HL-60 (cell line): ENCODE measurements around the gene ZNF383.

Experiments used
- DNase-seq, 2 experiments: peaks; one replicate each; pipeline ENCODE4 v3.0.0-alpha.2; 2010 to 2020; ENCODE audit warnings: low read depth in 1 of 2, low spot score in 1 of 2
- H3K27ac ChIP-seq: fragments of 250-450 bp; sonication (Bioruptor Pico); replicated peaks from 2 replicates; pipeline ENCODE4 v1.5.1; 2020; ENCODE audit warnings: mild to moderate bottlenecking, moderate library complexity
- H3K27me3 ChIP-seq: fragments of 250-450 bp; sonication (Bioruptor Pico); 2 replicates; pipeline ENCODE4 v1.5.1; 2021; ENCODE audit warnings: mild to moderate bottlenecking, moderate library complexity; ENCODE audit not compliant: insufficient read depth, poor library complexity, severe bottlenecking
- H3K4me3 ChIP-seq: replicated peaks from 2 replicates; pipeline ENCODE4 v1.5.1; 2011; ENCODE audit warnings: mild to moderate bottlenecking, control low read depth, low read length; ENCODE audit not compliant: insufficient read depth
- GABPA ChIP-seq: IDR thresholded peaks from 2 replicates; pipeline ENCODE4 v1.6.1; 2012; ENCODE audit warnings: low read depth
- POLR2AphosphoS5 ChIP-seq: IDR thresholded peaks from 2 replicates; pipeline ENCODE4 v1.6.1; 2012; ENCODE audit warnings: low read depth
- SPI1 ChIP-seq: IDR thresholded peaks from 2 replicates; pipeline ENCODE4 v1.6.1; 2012; ENCODE audit warnings: low read depth, mild to moderate bottlenecking, borderline replicate concordance
- TF ChIP-seq, protein P1 (sequence below): IDR thresholded peaks from one replicate; pipeline ENCODE4 v1.5.1; 2011; ENCODE audit warnings: low read length, control low read depth, inconsistent platforms; ENCODE audit not compliant: insufficient read depth
- TF ChIP-seq, protein P2 (sequence below): IDR thresholded peaks from 2 replicates; pipeline ENCODE4 v1.6.1; 2012; ENCODE audit warnings: low read depth; ENCODE audit not compliant: insufficient replicate concordance

The ZNF383 gene

DNA sequence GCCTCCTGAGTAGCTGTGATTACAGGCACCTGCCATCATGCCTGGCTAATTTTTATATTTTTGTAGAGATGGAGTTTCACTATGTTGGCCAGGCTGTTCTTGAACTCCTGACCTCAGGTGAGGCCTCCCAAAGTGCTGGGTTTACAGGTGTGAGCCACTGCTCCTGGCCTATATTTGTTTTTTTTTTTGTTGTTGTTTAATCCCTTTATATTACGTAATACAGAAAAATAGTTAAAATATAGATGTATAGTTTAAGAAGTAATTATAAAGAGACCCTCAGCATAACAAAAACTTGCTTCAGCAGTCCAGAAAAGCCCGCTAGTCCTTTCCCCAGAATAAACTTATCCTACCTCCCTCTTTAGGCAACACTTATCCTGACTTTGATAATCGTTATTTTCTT, 2.4 kb downstream of the ZNF383 start:
- no peak for DNase-seq
- TF ChIP-seq, protein P1, sequence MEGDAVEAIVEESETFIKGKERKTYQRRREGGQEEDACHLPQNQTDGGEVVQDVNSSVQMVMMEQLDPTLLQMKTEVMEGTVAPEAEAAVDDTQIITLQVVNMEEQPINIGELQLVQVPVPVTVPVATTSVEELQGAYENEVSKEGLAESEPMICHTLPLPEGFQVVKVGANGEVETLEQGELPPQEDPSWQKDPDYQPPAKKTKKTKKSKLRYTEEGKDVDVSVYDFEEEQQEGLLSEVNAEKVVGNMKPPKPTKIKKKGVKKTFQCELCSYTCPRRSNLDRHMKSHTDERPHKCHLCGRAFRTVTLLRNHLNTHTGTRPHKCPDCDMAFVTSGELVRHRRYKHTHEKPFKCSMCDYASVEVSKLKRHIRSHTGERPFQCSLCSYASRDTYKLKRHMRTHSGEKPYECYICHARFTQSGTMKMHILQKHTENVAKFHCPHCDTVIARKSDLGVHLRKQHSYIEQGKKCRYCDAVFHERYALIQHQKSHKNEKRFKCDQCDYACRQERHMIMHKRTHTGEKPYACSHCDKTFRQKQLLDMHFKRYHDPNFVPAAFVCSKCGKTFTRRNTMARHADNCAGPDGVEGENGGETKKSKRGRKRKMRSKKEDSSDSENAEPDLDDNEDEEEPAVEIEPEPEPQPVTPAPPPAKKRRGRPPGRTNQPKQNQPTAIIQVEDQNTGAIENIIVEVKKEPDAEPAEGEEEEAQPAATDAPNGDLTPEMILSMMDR, result no peak
- no peak for TF ChIP-seq SPI1
- TF ChIP-seq, protein P2, sequence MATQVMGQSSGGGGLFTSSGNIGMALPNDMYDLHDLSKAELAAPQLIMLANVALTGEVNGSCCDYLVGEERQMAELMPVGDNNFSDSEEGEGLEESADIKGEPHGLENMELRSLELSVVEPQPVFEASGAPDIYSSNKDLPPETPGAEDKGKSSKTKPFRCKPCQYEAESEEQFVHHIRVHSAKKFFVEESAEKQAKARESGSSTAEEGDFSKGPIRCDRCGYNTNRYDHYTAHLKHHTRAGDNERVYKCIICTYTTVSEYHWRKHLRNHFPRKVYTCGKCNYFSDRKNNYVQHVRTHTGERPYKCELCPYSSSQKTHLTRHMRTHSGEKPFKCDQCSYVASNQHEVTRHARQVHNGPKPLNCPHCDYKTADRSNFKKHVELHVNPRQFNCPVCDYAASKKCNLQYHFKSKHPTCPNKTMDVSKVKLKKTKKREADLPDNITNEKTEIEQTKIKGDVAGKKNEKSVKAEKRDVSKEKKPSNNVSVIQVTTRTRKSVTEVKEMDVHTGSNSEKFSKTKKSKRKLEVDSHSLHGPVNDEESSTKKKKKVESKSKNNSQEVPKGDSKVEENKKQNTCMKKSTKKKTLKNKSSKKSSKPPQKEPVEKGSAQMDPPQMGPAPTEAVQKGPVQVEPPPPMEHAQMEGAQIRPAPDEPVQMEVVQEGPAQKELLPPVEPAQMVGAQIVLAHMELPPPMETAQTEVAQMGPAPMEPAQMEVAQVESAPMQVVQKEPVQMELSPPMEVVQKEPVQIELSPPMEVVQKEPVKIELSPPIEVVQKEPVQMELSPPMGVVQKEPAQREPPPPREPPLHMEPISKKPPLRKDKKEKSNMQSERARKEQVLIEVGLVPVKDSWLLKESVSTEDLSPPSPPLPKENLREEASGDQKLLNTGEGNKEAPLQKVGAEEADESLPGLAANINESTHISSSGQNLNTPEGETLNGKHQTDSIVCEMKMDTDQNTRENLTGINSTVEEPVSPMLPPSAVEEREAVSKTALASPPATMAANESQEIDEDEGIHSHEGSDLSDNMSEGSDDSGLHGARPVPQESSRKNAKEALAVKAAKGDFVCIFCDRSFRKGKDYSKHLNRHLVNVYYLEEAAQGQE, result no peak
- TF ChIP-seq GABPA, result no peak
- TF ChIP-seq POLR2AphosphoS5, result no peak
- Histone ChIP-seq H3K4me3 (no peak overlapping the region), H3K27me3 (no peaks in the 10 kb centered on the region), H3K27ac (no peak overlapping the region)

DNA sequence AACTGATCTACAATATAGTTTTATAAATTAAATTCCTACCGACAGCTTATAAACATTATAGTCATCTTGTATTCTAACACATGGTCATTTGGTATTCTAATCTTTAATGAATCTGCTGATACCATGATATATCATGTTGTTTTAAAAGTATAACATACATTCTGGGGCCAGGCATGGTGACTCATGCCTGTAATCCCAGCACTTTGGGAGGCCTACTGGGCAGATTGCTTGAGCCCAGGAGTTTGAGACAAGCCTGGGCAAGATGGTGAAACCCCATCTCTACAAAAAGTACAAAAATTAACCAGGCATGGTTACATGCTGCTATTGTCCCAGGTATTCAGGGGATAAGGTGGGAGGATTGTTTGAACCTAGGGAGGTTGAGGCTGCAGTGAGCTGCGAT, 3.1 kb downstream of the ZNF383 start:
- TF ChIP-seq, protein P2, result no peak
- TF ChIP-seq, protein P1, result no peak
- TF ChIP-seq POLR2AphosphoS5 (no peak), SPI1 (no peak), GABPA (no peak)
- no peak overlapping the region for H3K4me3 ChIP-seq
- no peaks in the 10 kb centered on the region for H3K27me3 ChIP-seq
- H3K27ac ChIP-seq, result no peak overlapping the region
- no peak for DNase-seq

DNA sequence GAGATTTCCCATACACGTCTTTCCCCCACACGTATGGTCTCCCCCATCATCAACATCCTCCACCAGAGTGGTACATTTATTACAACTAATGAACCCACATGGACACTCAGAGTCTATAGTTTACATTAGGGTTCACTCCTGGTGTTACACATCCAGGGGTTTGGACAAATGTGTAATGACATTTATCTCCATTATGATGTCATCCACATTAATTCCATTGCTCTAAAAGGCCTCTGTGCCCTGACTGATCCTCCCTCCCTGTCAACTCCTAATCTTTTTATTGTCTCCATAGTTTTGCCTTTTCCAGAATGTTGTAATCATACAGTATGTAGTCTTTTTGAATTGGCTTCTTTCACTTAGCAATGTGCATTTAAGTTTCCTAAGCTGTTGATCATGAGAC, 8.2 kb downstream of the ZNF383 start:
- TF ChIP-seq SPI1 (no peak), POLR2AphosphoS5 (no peak), GABPA (no peak)
- TF ChIP-seq, protein P1, result no peak
- TF ChIP-seq, protein P2, result no peak
- no peak overlapping the region for H3K27ac ChIP-seq
- H3K27me3 ChIP-seq, result no peaks in the 10 kb centered on the region
- H3K4me3 ChIP-seq, result no peak overlapping the region
- DNase-seq, result no peak
